ENCODE results near the gene P2RY14. TPM values are rescaled to one million over a fixed set of nuclear protein-coding genes. Genes with fewer than 3 reads are reported as not detected.

P2RY14 gene
- total RNA-seq, 1 donor from 2014 or later = 0.48 TPM

- intact Hi-C loops (cut with micrococcal nuclease) = no loop called here
These were observed 81.9 kb downstream of the P2RY14 start for GRCh38 chr3:151196434-151196833.

GRCh38 chr3:151195826-151196225 lies 82.5 kb downstream of the P2RY14 start:
- intact Hi-C loops (cut with micrococcal nuclease) = no loop called here

- intact Hi-C loops (cut with micrococcal nuclease) = no loop called here
These were observed 85.8 kb downstream of the P2RY14 start for GRCh38 chr3:151192545-151192944.

GRCh38 chr3:151191095-151191494 lies 87.2 kb downstream of the P2RY14 start:
- intact Hi-C loops (cut with micrococcal nuclease) = no loop called here

- intact Hi-C loops (cut with micrococcal nuclease) = loop anchor here (1.0 to 2.0 kb wide), 2 partner anchors 17 to 28 kb away; no protein-coding TSS in a partner anchor
These were observed 95.1 kb downstream of the P2RY14 start for GRCh38 chr3:151183265-151183671.

- intact Hi-C loops (cut with micrococcal nuclease) = loop anchor here (1.0 to 2.0 kb wide), 2 partner anchors 18 to 28 kb away; no protein-coding TSS in a partner anchor
These were observed 95.8 kb downstream of the P2RY14 start for GRCh38 chr3:151182349-151183079.

GRCh38 chr3:151178208-151178845 lies 100.0 kb downstream of the P2RY14 start:
- intact Hi-C loops (cut with micrococcal nuclease) = no loop called here

GRCh38 chr3:151175952-151176351 lies 102.4 kb downstream of the P2RY14 start:
- intact Hi-C loops (cut with micrococcal nuclease) = no loop called here

- intact Hi-C loops (cut with micrococcal nuclease) = no loop called here
These were observed 104.0 kb downstream of the P2RY14 start for GRCh38 chr3:151174351-151174750.

- intact Hi-C loops (cut with micrococcal nuclease) = loop anchor here (1.0 kb wide), 1 partner anchor 32 kb away; the partner anchor contains the start of gene GPR171
These were observed 107.1 kb downstream of the P2RY14 start for GRCh38 chr3:151171145-151171757.

- intact Hi-C loops (cut with micrococcal nuclease) = loop anchor here (5.0 to 10.0 kb wide), 2 partner anchors 265 to 667 kb away; no protein-coding TSS in a partner anchor
These were observed 108.2 kb downstream of the P2RY14 start for GRCh38 chr3:151169948-151170679.

- intact Hi-C loops (cut with micrococcal nuclease) = loop anchor here (5.0 to 10.0 kb wide), 2 partner anchors 265 to 668 kb away; no protein-coding TSS in a partner anchor
These were observed 108.9 kb downstream of the P2RY14 start for GRCh38 chr3:151169262-151169947.

- intact Hi-C loops (cut with micrococcal nuclease) = loop anchor here (1.0 to 10.0 kb wide), 5 partner anchors 59 to 669 kb away; no protein-coding TSS in a partner anchor
These were observed 109.9 kb downstream of the P2RY14 start for GRCh38 chr3:151168269-151169094.

- intact Hi-C loops (cut with micrococcal nuclease) = loop anchor here (5.0 to 10.0 kb wide), 2 partner anchors 269 to 671 kb away; no protein-coding TSS in a partner anchor
These were observed 112.2 kb downstream of the P2RY14 start for GRCh38 chr3:151166161-151166560.

- intact Hi-C loops (cut with micrococcal nuclease) = loop anchor here (5.0 to 10.0 kb wide), 2 partner anchors 270 to 672 kb away; no protein-coding TSS in a partner anchor
These were observed 113.1 kb downstream of the P2RY14 start for GRCh38 chr3:151165226-151165625.
